Kidney (tissue), 14 donors: ENCODE results near the gene PIK3R1. TPM values are rescaled to one million over a fixed set of nuclear protein-coding genes. Genes with fewer than 3 reads are reported as not detected.

ENCODE experiments used
- DNase-seq, 5 donors: peaks; one replicate each; pipeline ENCODE4 v3.0.0-alpha.2; 2013 to 2020
- FAIRE-seq: peaks from 2 replicates; lab custom pipeline; 2012; peaks lifted over from hg19 to GRCh38; lab: Jason Lieb, UNC
- H3K27ac ChIP-seq, 2 donors: one replicate each; pipeline ENCODE4 v1.7.0; 2013; ENCODE audit warnings: low read depth in 2 of 2, low read length in 2 of 2, inconsistent platforms in 1 of 2
- H3K27me3 ChIP-seq: one replicate; pipeline ENCODE4 v1.7.1; 2013; ENCODE audit warnings: low read length, inconsistent platforms; ENCODE audit not compliant: control insufficient read depth, insufficient read depth
- H3K36me3 ChIP-seq, 3 donors: one replicate each; pipeline versions ENCODE4 v1.7.0 to v1.7.1; 2013; ENCODE audit warnings: low read length in 3 of 3, control low read depth in 1 of 3, inconsistent platforms in 1 of 3; ENCODE audit not compliant: insufficient read depth in 3 of 3, control insufficient read depth in 2 of 3
- H3K4me1 ChIP-seq, 3 donors: one replicate each; pipeline versions ENCODE4 v1.7.0 to v1.7.1; 2013; ENCODE audit warnings: low read length in 3 of 3, inconsistent platforms in 1 of 3, low read depth in 1 of 3; ENCODE audit not compliant: control insufficient read depth in 2 of 3, insufficient read depth in 2 of 3
- H3K4me3 ChIP-seq, 3 donors: one replicate each; pipeline versions ENCODE4 v1.7.0 to v1.8.1; 2013; ENCODE audit warnings: low read length in 3 of 3, control low read depth in 1 of 3, inconsistent platforms in 1 of 3
- H3K9ac ChIP-seq, 3 donors: one replicate each; pipeline versions ENCODE4 v1.7.0 to v1.7.1; 2013; ENCODE audit warnings: low read length in 3 of 3, control low read depth in 1 of 3, inconsistent platforms in 1 of 3
- H3K9me3 ChIP-seq, 3 donors: one replicate each; pipeline versions ENCODE4 v1.7.0 to v1.7.1; 2013; ENCODE audit warnings: low read length in 3 of 3, control low read depth in 1 of 3, inconsistent platforms in 1 of 3; ENCODE audit not compliant: control insufficient read depth in 2 of 3, insufficient read depth in 1 of 3
- intact Hi-C: fragments of 100-400 bp; cut with DNase I; formaldehyde crosslinking; loops from one replicate; pipeline ENCODE4 v1.11.1; 2022
- polyA plus RNA-seq: library from polyadenylated mRNA; stranded (reverse); fragments of 350-450 nt; fragmentation: Illumina TruSeq; extraction: RNeasy Lipid Tissue Mini Kit (QIAGEN cat#74804); gene quantifications from one replicate; pipeline ENCODE4 v1.2.3, GENCODE V29; 2014; ENCODE audit warnings: low read depth, low replicate concordance; ENCODE audit not compliant: insufficient read depth
- total RNA-seq: library from RNA; stranded (reverse); fragmentation: NEBNext Ultra II Directional; extraction: Animal tissue kit (Norgen Biotek cat#: 25700); gene quantifications from one replicate; pipeline ENCODE4 v1.2.1, GENCODE V29; 2021
- TF ChIP-seq, protein P1 (sequence below): IDR thresholded peaks from 3 replicates; pipeline ENCODE4 v1.5.1; 2012; ENCODE audit warnings: mild to moderate bottlenecking, moderate library complexity, borderline replicate concordance; ENCODE audit not compliant: insufficient read depth; ENCODE audit errors: extremely low read depth
- donor health status: control.
- donor health status: control.
- donor health status: control.
- donor health status: control.
- donor health status: control.
- donor health status: DM: yes; HTN: yes; CAD: no.
- donor health status: Normal renal cell carcinoma (clear cell type).

The PIK3R1 gene
- total and polyA plus RNA-seq, 2 donors from 2014 or later = 26.6 to 138 TPM

DNA sequence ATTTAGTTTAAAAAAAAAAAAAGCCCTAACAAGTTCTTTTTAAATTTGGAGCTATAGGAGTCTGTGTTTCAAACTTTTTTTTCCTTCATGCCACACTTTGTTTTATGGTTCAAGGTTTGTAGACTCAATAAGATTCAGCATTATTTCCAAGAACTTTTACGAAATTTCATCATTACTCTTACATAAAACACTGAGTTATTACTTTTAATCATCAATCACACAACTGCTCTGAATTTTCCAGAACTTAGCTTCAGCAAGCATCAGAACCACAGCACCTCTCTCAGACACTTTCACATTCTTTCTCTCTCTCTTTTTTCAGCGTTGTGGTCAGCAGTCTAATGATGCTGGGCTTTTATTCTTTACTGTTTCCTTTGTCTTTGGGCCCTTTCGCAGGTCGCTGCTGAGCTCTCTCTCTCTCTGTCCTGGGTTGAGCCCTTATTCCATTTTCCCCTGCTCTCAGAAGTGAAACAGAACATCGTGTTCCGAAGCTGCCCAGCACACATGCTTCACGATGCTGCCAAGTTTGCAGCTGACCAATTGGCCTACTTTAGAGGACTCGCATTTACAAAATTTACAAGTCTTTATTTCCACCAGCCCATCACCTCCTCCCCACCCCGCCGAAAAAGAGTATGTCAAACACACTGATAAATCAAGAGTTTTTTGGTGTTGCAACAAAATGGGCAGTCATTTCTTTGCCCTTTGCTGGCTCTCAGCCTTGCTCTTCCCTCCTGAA is 44.6 kb upstream of the PIK3R1 start:
- no peaks in the 10 kb centered on the region for H3K27me3 ChIP-seq
- FAIRE-seq (no peak), DNase-seq (peak in 1 of 5 donors; percentile 82)
- peak overlapping the region in 2 of 3 donors; percentile 11 to 19 for H3K4me3 ChIP-seq
- intact Hi-C loops = no loop called here
- TF ChIP-seq, protein P1, sequence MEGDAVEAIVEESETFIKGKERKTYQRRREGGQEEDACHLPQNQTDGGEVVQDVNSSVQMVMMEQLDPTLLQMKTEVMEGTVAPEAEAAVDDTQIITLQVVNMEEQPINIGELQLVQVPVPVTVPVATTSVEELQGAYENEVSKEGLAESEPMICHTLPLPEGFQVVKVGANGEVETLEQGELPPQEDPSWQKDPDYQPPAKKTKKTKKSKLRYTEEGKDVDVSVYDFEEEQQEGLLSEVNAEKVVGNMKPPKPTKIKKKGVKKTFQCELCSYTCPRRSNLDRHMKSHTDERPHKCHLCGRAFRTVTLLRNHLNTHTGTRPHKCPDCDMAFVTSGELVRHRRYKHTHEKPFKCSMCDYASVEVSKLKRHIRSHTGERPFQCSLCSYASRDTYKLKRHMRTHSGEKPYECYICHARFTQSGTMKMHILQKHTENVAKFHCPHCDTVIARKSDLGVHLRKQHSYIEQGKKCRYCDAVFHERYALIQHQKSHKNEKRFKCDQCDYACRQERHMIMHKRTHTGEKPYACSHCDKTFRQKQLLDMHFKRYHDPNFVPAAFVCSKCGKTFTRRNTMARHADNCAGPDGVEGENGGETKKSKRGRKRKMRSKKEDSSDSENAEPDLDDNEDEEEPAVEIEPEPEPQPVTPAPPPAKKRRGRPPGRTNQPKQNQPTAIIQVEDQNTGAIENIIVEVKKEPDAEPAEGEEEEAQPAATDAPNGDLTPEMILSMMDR = no peak
- H3K36me3 ChIP-seq = no peaks in the 10 kb centered on the region
- no peaks in the 10 kb centered on the region for H3K4me1 ChIP-seq
- no peak overlapping the region for H3K9ac ChIP-seq
- H3K9me3 ChIP-seq = no peaks in the 10 kb centered on the region
- H3K27ac ChIP-seq = peak overlapping the region in 1 of 2 donors; percentile 41

DNA sequence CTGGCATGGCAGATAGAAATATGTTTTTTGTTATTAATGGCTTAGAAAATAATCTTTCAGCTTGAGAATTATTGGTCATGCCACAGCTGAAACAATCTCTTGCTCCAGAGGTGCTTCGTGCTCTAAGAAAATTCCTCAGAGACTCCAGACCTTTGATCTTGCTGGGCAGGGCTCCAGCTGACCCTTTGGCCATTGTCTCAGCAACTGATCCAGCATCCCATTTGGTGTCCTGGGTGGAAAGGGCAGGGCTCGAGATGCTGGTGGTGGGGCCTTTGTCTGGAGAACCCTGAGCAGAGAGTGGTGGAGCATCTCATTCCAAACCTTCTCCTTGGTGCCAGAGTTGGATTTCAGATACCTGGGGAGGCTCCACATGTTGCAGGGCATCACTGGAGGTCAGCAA is 43.2 kb upstream of the PIK3R1 start:
- no peak overlapping the region for H3K27ac ChIP-seq

DNA sequence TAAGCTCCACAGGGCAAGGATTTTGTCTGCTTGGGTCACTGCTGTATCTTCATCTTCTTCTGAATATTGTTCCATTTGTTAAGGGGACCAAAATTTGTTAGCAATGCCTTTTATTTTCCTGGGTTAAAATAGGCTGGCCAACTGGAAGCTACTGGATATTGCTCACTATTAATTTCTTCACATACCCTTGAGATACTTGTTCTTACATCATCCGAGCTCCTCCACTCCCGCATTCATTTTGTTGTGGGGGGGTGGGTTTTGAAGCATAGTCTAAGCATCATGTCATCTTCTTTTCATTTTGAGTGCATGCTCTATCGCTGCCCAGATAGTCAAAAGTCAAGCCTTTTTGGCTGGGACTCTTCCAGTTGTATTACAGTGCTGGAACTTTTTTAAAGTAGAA is 42.5 kb upstream of the PIK3R1 start:
- Histone ChIP-seq H3K9me3 (no peaks in the 10 kb centered on the region), H3K27me3 (no peaks in the 10 kb centered on the region), H3K27ac (no peak overlapping the region), H3K36me3 (no peaks in the 10 kb centered on the region), H3K4me1 (no peaks in the 10 kb centered on the region), H3K4me3 (no peak overlapping the region), H3K9ac (no peak overlapping the region)
- FAIRE-seq (no peak), DNase-seq (no peak)
- intact Hi-C loops = no loop called here
- TF ChIP-seq, protein P1 = no peak

More for the DNA sequence above, 43.2 kb upstream of the PIK3R1 start:
- Histone ChIP-seq H3K4me1 (no peaks in the 10 kb centered on the region), H3K27me3 (no peaks in the 10 kb centered on the region), H3K4me3 (no peak overlapping the region), H3K36me3 (no peaks in the 10 kb centered on the region), H3K9ac (no peak overlapping the region), H3K9me3 (no peaks in the 10 kb centered on the region)
- TF ChIP-seq, protein P1 = no peak
- peak; percentile 49 for FAIRE-seq
- no peak for DNase-seq
- intact Hi-C loops = no loop called here
